Measurements from ENCODE around the gene RFTN1. TPM values are rescaled to one million over a fixed set of nuclear protein-coding genes. Genes with fewer than 3 reads are reported as not detected.

Gene RFTN1
- total and polyA plus RNA-seq, 2 of the 8 experiments (the other 6 are each of a cell fraction or from before 2014, with no cell fraction given): 4.6 to 6.7 TPM

DNA sequence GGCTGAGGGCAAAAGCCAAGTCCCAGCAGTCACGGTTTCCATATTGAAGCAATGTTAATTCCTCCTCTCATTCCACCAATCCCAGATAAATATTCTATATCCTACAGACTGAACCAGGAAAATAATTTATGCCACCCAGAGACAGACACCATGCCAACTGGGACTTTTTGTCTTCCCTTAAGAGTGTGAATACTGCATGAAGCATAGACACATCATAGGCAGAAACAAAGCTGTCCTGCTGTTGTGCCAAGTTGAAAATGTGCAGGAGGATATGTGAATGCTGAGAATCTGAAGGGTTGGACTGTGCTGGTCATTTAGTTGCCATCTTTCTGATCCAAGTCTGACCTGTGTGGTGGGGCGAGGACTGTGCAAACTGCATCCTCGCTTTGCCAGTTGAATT is 37.7 kb downstream of the RFTN1 start:
- Histone ChIP-seq H3K9ac (replicated peaks in 1 of 4; ENCODE audit: extremely low read depth in 1 of 4, low read depth in 3 of 4, low read length in 3 of 4) (no peak overlapping the region), H3K56ac (replicated peaks; ENCODE audit: insufficient read length, low read depth, low read length) (no peak overlapping the region), H2BK120ac (replicated peaks; ENCODE audit: low read depth, low read length) (no peak overlapping the region), H2BK15ac (ENCODE audit: low read length) (no peak overlapping the region), H3K79me1 (ENCODE audit: low read depth, low read length) (no peaks in the 10 kb centered on the region), H3K4ac (replicated peaks; ENCODE audit: insufficient read length, low read depth, low read length) (no peak overlapping the region), H2AK5ac (ENCODE audit: low read depth, low read length) (no peak overlapping the region), H3K9me3 (ENCODE audit: insufficient read depth in 2 of 2, low read depth in 1 of 2, low read length in 1 of 2) (no peaks in the 10 kb centered on the region), H3K14ac (ENCODE audit: insufficient read length) (no peak overlapping the region), H4K91ac (replicated peaks; ENCODE audit: insufficient read length, low read length) (no peak overlapping the region), H2BK5ac (ENCODE audit: low read depth, low read length) (no peak overlapping the region), H3K23me2 (ENCODE audit: low read depth, low read length) (no peaks in the 10 kb centered on the region), H3K4me2 (ENCODE audit: insufficient read depth in 1 of 2, low read depth in 2 of 2, low read length in 2 of 2) (no peak overlapping the region), H4K8ac (ENCODE audit: extremely low read depth, insufficient read depth, low read length) (no peak overlapping the region), H3K4me1 (replicated peaks in 1 of 4; ENCODE audit: control insufficient read depth in 3 of 4, insufficient read depth in 4 of 4, low read length in 3 of 4) (peaks cover 0 to 8% (median 5%) of the 10 kb centered on the region in 4 experiments; a peak in 4 of 7 replicates), H3K36me3 (ENCODE audit: control insufficient read depth in 2 of 4, insufficient read depth in 4 of 4, low read length in 3 of 4) (no peaks in the 10 kb centered on the region), H4K5ac (ENCODE audit: insufficient read length, low read depth, low read length) (no peak overlapping the region), H4K20me1 (replicated peaks in 1 of 2; ENCODE audit: control insufficient read depth in 1 of 2, insufficient read depth in 2 of 2, low read length in 2 of 2) (no peaks in the 10 kb centered on the region), H3K79me2 (ENCODE audit: control insufficient read depth in 1 of 2, insufficient read depth in 2 of 2, low read length in 2 of 2) (no peaks in the 10 kb centered on the region), H2BK12ac (ENCODE audit: low read depth, low read length) (no peak overlapping the region), H3K27ac (ENCODE audit: low read depth, low read length) (no peak overlapping the region), H3K27me3 (replicated peaks in 1 of 4; ENCODE audit: control insufficient read depth in 3 of 4, extremely low read depth in 1 of 4, insufficient read depth in 3 of 4, low read length in 3 of 4) (no peaks in the 10 kb centered on the region; a peak in 1 of 7 replicates), H3K18ac (ENCODE audit: extremely low read depth, low read length) (no peak overlapping the region), H3K4me3 (ENCODE audit: extremely low read depth in 1 of 4, insufficient read depth in 2 of 4, low read depth in 3 of 4, low read length in 4 of 4) (no peak overlapping the region), H2BK20ac (ENCODE audit: low read length) (no peak overlapping the region), H3K23ac (ENCODE audit: insufficient read length) (no peak overlapping the region), H2AFZ (ENCODE audit: low read length) (no peak overlapping the region)
- FAIRE-seq (no peak), DNase-seq (ENCODE audit: low read depth in 1 of 2, low spot score in 2 of 2) (no peak)
- WGBS, 2 experiments (ENCODE audit: extremely low coverage in 1 of 2, insufficient coverage in 1 of 2, insufficient read length in 1 of 2, insufficient replicate concordance in 2 of 2, low coverage in 1 of 2, low lambda C conversion rate in 2 of 2, missing lambda C conversion rate in 1 of 2): 87% methylated on average over 3 of the region's 3 CpGs; no CpG with 5 or more reads in 1 of the 2 experiments
- no peak for TF ChIP-seq RNF2 (IDR thresholded peaks at IDR 0.05; ENCODE audit: borderline replicate concordance, low read depth, low read length, missing control alignments, poor library complexity, severe bottlenecking)
- TF ChIP-seq KDM5A (IDR thresholded peaks at IDR 0.05; ENCODE audit: low read length): no peak
- no peak for TF ChIP-seq SRF (IDR thresholded peaks at IDR 0.05; ENCODE audit: low read depth, low read length)
- TF ChIP-seq SIN3A (conservative IDR thresholded peaks at IDR 0.05 in 1 of 2, IDR thresholded peaks at IDR 0.05 in 1 of 2; ENCODE audit: low read depth in 1 of 2, low read length in 2 of 2): no peak
- CTCF ChIA-PET (ENCODE audit: partially characterized antibody): interaction anchor here (0.5 to 1.4 kb wide), 3 partner anchors 9 to 946 kb away, joined by 3 read pairs; no protein-coding TSS in a partner anchor
- POLR2A ChIA-PET (ENCODE audit: partially characterized antibody): no interaction called here

All from H1 (cell line).